ENCODE results near the gene YES1.

GRCh38 chr18:785242-785641 lies 26.8 kb downstream of the YES1 start:
- no peak for TF ChIP-seq YY1 (IDR thresholded peaks at IDR 0.05; ENCODE audit: insufficient read depth, insufficient replicate concordance, low read depth, low read length)
- TF ChIP-seq HDAC6 (IDR thresholded peaks at IDR 0.05; ENCODE audit: low read depth, low read length): no peak
- TF ChIP-seq PTBP1 (IDR thresholded peaks at IDR 0.05; ENCODE audit: low read depth, low read length, poor library complexity, severe bottlenecking): no peak
- TF ChIP-seq NFAT5 (CRISPR knock-in tag; IDR thresholded peaks at IDR 0.05): no peak
- TF ChIP-seq JUND (CRISPR knock-in tag; IDR thresholded peaks at IDR 0.05): no peak
- no peak for TF ChIP-seq POLR2A (IDR thresholded peaks at IDR 0.05; ENCODE audit: insufficient read depth in 1 of 2, low read depth in 2 of 2, low read length in 2 of 2)
- TF ChIP-seq ZSCAN30 (CRISPR knock-in tag; IDR thresholded peaks at IDR 0.05): no peak
- TF ChIP-seq SP1 (IDR thresholded peaks at IDR 0.05): no peak
- TF ChIP-seq SP1 (CRISPR knock-in tag; IDR thresholded peaks at IDR 0.05): no peak
- TF ChIP-seq ATF2 (CRISPR knock-in tag; IDR thresholded peaks at IDR 0.05): no peak

Measured in HepG2 (cell line).